SKM-1 treated with dmso at 0.1 percent for 144 hours (cell line): ENCODE measurements around the gene MRPL27.

Experiments used
- DNase-seq: peaks from one replicate; lab custom pipeline; 2025; ENCODE audit not compliant: unreplicated experiment; lab: John Stamatoyannopoulos, UW

Gene MRPL27

GRCh38 chr17:50388728-50389127 is 15.7 kb upstream of the MRPL27 start:
- DNase-seq: no peak

- DNase-seq: no peak
Observed at GRCh38 chr17:50386510-50386909, 13.5 kb upstream of the MRPL27 start.

- no peak for DNase-seq
Observed at GRCh38 chr17:50382931-50383330, 9.9 kb upstream of the MRPL27 start.

GRCh38 chr17:50381920-50382319 is 8.9 kb upstream of the MRPL27 start:
- DNase-seq: no peak

- no peak for DNase-seq
Observed at GRCh38 chr17:50381260-50381815, 8.4 kb upstream of the MRPL27 start.

- no peak for DNase-seq
Observed at GRCh38 chr17:50380369-50381259, 7.6 kb upstream of the MRPL27 start.

- no peak for DNase-seq
Observed at GRCh38 chr17:50379351-50380132, 6.6 kb upstream of the MRPL27 start.

- DNase-seq: no peak
Observed at GRCh38 chr17:50375858-50376538, 3.0 kb upstream of the MRPL27 start.

GRCh38 chr17:50373705-50374104 is 721 bp upstream of the MRPL27 start:
- no peak for DNase-seq

- no peak for DNase-seq
Observed at GRCh38 chr17:50372222-50372757, 694 bp downstream of the MRPL27 start.

- no peak for DNase-seq
Observed at GRCh38 chr17:50371526-50371925, 1.5 kb downstream of the MRPL27 start.

GRCh38 chr17:50370052-50370451 is 2.9 kb downstream of the MRPL27 start:
- DNase-seq: no peak

GRCh38 chr17:50367401-50367800 is 5.6 kb downstream of the MRPL27 start:
- no peak for DNase-seq

GRCh38 chr17:50365649-50366393 is 7.2 kb downstream of the MRPL27 start:
- no peak for DNase-seq

GRCh38 chr17:50365165-50365564 is 7.8 kb downstream of the MRPL27 start:
- no peak for DNase-seq

GRCh38 chr17:50364715-50365114 is 8.3 kb downstream of the MRPL27 start:
- DNase-seq: no peak

GRCh38 chr17:50364061-50364458 is 8.9 kb downstream of the MRPL27 start:
- no peak for DNase-seq

- DNase-seq: no peak
Observed at GRCh38 chr17:50363217-50364060, 9.5 kb downstream of the MRPL27 start.

GRCh38 chr17:50362661-50363060 is 10.3 kb downstream of the MRPL27 start:
- no peak for DNase-seq
